GM21390 (cell line): Measurements from ENCODE around the gene CYS1.
"Not testable (repeated sequence)": the region's sequence is repeated elsewhere in the genome, so short reads cannot be mapped to it uniquely, and the experiment has no call there.

ENCODE experiments used
- ATAC-seq: cut with Tn5 transposase; IDR thresholded peaks from one replicate; pipeline ENCODE4 v1.9.1; 2021; ENCODE audit not compliant: unreplicated experiment

CYS1 gene

GRCh38 chr2:10014418-10015190 is 65.6 kb downstream of the CYS1 start:
- no peak for ATAC-seq

GRCh38 chr2:10013651-10014417 is 66.4 kb downstream of the CYS1 start:
- not testable (repeated sequence) for ATAC-seq

- no peak for ATAC-seq
Observed at GRCh38 chr2:10012963-10013461, 67.2 kb downstream of the CYS1 start.

- ATAC-seq = not testable (repeated sequence)
Observed at GRCh38 chr2:10012366-10012962, 67.7 kb downstream of the CYS1 start.

- not testable (repeated sequence) for ATAC-seq
Observed at GRCh38 chr2:10011606-10012325, 68.4 kb downstream of the CYS1 start.

GRCh38 chr2:10010861-10011605 is 69.2 kb downstream of the CYS1 start:
- ATAC-seq = not testable (repeated sequence)

GRCh38 chr2:10009811-10010781 is 70.1 kb downstream of the CYS1 start:
- no peak for ATAC-seq

- ATAC-seq = no peak
Observed at GRCh38 chr2:10009271-10009810, 70.9 kb downstream of the CYS1 start.

GRCh38 chr2:10008809-10009176 is 71.4 kb downstream of the CYS1 start:
- ATAC-seq = no peak

GRCh38 chr2:10007921-10008808 is 72.0 kb downstream of the CYS1 start:
- no peak for ATAC-seq

- no peak for ATAC-seq
Observed at GRCh38 chr2:10007435-10007834, 72.8 kb downstream of the CYS1 start.
